NCI-H2196 (cell line): ENCODE data around the gene OTUB1.

Experiments used
- DNase-seq: peaks from one replicate; lab custom pipeline; 2025; ENCODE audit not compliant: unreplicated experiment; lab: John Stamatoyannopoulos, UW

The OTUB1 gene

DNA sequence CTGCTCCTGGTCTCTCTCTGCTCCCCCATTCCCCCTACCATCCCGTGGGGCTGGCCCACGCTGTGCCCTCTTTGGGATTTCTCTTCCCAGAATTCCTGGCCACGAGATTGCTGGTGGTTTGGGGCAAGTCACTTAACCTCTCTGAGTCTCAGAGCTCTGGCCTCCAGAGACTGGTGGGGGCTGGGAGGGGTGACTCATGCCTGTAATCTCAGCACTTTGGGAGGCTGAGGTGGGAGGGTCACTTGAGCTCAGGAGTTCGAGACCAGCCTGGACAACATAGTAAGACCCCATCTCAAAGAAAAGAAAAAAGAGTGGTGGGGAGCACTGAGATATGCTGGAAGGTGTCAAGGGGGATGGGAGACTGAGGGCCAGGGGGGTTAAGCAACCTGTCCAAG lies 18.3 kb downstream of the OTUB1 start:
- no peak for DNase-seq

GRCh38 chr11:64005691-64006090 lies 19.5 kb downstream of the OTUB1 start:
- no peak for DNase-seq

DNA sequence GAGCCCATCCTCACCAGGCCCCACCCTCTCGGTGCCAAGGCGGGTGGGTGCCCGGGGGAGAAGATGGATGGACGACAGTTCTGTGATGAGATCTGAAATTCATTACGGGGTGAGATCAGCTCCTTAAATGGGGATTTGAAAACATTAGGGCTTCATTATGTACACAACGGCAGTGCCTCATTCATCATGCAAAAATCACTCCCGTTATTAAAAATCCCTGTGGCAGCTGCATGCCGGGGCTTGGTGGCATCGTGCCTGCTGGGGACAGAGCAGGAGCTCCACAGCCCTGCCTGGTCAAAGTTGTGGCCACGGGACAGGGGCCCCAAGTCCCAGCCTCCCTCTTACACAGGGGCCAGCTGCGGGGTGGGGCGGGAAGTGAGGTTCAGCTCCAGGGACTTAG lies 20.2 kb downstream of the OTUB1 start:
- no peak for DNase-seq

- DNase-seq, result no peak
Observed at GRCh38 chr11:64007160-64007628, 21.0 kb downstream of the OTUB1 start.

GRCh38 chr11:64007629-64008282 lies 21.5 kb downstream of the OTUB1 start:
- DNase-seq, result no peak

GRCh38 chr11:64008283-64008913 lies 22.2 kb downstream of the OTUB1 start:
- DNase-seq, result no peak

DNA sequence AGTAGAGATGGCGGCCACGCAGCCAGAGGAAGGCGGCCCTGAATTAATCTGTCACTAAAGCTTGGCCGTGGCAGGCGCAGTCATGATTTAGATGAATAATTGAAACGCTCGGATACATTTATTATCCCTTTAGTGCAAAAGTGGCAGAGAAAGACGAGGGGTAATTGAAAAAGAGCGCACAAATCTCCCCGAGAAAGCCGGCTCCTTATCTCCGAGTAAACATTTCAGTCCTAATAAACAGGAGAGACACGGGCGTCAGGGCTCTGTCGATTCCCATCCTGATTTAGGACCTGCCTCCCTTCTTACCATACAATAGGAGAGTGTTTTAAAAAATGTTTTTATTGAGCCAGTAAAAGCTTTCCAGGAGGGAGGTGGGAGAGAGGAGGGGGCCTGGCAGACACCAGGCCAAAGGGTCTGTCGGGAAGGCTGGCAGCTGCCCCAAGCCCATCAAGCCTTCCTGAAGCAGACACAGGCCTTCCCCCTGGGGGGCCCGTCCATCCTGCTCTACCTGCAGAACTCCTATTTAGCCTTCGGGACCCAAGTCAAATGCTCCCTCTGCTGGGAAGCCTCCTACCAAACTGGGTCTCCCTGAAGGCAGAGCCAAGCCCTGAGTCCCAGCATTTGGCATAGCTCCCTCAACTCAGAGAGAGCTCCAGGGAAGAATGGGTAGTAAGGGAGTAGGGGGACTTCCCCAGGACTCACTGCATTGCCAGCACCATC lies 22.8 kb downstream of the OTUB1 start:
- DNase-seq, result no peak

- DNase-seq, result no peak
Observed at GRCh38 chr11:64009710-64010109, 23.5 kb downstream of the OTUB1 start.

GRCh38 chr11:64010783-64011182 lies 24.5 kb downstream of the OTUB1 start:
- DNase-seq, result no peak

DNA sequence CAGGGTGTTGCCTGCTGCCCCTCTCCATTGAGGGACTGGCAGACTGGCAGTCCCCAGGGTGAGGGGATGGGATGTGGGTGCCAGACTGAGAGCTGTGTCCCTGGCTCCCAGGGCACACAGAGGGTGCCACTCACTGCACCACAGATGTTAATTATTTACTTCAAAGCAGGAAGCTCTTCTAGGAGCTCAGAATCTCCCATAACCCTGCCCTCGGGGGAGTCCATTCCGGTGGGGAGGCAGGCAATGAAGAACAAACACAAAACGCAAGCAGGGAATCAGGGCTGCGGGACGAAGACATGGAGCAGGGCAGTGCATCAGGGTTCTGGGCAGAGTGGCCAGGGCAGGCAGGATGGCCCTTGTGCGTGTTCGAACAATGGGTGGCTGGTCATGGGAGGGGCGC lies 25.1 kb downstream of the OTUB1 start:
- DNase-seq, result no peak

- no peak for DNase-seq
Observed at GRCh38 chr11:64013141-64013896, 27.1 kb downstream of the OTUB1 start.

GRCh38 chr11:64014356-64014755 lies 28.1 kb downstream of the OTUB1 start:
- DNase-seq, result no peak

DNA sequence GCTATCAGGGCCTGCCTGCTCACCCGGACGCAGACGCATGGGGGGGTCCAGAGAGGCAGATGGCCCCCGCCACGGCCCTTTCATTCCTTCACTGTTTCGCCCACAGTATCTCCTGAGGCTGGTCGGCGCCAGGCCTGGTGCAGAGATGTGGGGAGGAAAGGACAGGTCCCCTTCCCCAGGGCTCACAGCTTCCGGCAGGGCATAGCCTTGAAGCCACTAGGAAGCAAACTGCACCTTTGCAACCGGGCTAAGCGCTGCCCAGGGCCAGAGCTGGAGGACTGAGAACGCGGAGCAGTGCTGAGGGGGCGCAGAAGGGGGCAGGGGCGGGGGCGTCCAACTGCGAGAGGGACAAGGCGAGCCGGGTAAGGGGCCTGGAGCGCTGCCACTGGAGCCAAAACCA lies 29.3 kb downstream of the OTUB1 start:
- no peak for DNase-seq

GRCh38 chr11:64015935-64016845 lies 30.0 kb downstream of the OTUB1 start:
- no peak for DNase-seq

DNA sequence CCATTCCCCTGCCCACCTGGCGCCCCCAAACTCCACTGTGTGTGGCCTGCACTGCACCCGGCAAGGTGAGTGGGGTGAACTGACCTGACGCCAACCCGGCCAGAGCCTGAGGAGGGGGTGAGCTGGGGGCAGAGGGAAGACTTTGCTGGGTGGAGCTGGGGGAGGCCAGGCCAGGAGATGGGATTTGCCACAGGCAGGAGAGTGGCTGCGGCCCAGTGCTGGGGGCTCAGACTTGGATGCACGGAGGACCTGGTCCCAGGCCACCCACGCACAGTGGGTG lies 31.6 kb downstream of the OTUB1 start:
- DNase-seq, result no peak

GRCh38 chr11:64018310-64018709 lies 32.1 kb downstream of the OTUB1 start:
- no peak for DNase-seq

DNA sequence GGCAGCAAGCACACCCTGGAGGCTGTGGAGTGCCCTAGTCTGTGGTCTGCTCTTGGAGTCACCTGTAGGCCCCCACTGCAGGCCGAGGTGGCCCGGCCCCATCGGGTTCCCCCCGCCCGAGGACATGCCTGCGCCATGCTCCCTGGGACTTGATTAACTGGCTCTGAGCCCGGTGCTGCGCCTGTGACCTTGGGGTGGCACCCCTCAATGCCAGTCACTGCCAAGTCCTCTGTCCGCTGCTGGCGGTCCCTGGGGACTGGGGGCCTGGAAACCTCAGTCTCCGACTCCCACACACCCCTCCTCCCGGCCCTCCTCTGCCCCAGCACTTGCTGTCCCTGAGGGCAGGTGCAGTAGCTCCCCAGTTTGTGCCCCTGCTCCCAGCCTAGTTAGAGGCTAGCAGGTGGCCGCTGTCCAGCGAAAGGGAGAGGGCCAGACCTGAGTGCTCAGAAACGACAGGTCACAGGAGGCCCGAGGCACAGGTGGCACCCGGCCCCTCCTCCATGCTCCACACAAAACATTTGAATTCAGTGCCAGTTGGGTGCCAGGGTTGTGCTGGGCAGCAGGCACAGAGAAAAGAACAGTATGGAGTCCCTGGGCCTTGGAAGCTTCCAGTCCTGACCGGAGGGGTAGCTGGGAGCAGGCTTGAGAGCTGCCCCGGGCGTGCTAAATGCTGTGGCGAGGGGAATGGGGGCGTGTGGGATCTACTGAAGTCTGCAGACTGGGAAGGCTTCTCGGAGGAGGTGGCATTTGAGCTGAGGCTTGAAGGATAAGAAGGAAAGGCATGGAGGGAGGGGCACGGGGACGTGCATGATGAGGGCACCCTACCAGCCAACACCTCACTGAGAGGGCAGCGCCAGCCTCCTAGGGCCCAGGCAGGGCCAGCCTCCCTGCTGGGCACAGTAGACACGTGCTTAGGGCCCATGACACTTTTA lies 33.1 kb downstream of the OTUB1 start:
- no peak for DNase-seq

DNA sequence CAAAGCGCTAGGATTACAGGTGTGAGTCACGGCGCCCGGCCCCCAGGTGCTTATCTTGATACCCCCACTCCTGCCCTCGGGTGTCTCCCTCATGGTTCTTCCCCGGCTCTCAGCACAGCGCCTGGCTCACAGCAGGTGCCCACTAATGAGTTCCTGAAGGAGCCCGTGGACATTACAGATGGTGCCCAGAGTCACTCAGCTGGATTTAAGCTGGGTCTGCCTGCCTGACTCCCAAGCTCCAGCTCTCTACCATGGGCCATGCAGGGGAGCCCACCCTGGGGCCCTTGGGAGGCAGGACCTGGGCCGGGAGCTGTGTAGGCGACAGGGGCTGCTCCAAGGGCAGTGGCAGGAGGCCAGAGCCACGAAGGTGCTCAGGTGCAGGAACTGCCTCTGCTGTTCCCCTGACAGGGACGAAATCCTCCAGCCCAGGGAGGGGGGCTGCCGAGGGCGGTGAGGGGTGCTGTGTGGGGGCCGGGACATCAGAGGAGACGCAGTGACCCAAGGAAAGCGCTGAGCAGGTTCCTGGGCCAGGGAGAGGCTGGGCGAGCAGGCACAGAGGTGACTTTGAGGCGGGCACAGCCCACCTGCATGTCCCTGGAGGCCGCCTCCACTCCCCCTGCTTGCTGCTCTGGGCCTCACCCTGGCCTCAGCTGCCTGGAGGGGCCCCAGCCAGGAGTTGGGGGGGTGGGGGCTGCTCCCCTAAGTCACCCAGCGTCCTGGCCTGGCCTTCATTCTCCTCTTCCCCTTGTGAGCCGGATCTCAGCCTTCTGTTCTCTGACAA lies 34.9 kb downstream of the OTUB1 start:
- no peak for DNase-seq

DNA sequence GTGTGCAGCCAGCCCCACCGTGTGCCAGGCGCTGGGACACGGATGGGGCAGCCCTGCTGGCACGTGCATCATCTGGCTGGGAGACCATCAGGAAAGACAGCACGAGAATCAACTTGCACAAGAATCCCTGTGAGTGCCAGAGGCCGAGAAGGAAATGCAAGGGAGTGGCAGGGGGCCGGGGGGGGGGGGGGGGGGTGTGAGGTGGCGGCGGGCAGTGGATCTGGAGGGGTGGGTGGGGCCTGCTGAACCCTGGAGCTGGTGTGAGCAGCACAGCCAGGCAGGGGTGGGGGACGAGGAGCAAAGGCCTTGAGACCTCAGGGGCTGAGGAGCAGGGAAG lies 35.5 kb downstream of the OTUB1 start:
- DNase-seq, result no peak
